GM19468 (cell line): ENCODE data around the gene KCNG2.

Experiments used
- ATAC-seq: cut with Tn5 transposase; IDR thresholded peaks from one replicate; pipeline ENCODE4 v1.9.1; 2021; ENCODE audit warnings: mild to moderate bottlenecking, moderate library complexity, moderate number of reproducible peaks; ENCODE audit not compliant: unreplicated experiment; ENCODE audit errors: extremely low read depth

Gene KCNG2

DNA sequence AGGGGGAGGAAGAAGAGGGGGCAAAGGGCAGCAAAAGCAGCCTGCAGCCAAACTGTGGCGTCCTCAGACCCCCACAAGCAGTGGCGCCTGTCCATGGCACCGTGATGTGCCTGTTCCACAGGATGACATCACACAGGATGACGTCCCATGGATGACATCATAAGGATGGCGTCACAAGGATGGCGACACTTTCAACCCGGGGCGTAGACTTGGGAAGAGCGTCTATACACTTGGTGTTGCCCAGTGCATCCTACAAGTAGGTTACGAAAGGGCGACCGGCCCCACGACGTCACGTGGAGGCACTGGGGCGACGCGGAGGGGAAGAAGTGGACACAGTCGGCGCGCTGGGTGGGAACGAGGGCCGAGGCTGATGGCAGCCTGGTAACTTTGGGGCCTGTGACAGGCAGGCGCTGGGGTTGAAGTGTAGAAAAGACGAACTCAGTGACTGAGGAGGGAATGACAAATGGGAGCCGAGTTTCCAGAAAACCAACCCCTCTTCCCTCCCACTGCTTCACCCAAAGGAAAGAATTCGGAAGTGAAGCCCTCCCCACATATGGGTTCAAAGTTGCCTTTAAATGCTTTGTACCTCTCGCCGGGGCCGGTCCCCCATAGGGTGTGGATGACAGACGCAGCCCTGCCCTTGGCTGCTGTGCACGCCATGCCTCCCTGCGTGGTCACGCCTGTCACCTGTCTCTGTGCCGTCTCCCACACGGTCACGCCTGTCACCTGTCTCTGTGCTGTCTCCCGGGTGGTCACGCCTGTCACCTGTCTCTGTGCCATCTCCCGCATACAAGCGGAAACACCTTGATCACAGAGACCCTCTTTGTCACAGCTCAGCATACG is 13.4 kb upstream of the KCNG2 start:
- no peak for ATAC-seq

DNA sequence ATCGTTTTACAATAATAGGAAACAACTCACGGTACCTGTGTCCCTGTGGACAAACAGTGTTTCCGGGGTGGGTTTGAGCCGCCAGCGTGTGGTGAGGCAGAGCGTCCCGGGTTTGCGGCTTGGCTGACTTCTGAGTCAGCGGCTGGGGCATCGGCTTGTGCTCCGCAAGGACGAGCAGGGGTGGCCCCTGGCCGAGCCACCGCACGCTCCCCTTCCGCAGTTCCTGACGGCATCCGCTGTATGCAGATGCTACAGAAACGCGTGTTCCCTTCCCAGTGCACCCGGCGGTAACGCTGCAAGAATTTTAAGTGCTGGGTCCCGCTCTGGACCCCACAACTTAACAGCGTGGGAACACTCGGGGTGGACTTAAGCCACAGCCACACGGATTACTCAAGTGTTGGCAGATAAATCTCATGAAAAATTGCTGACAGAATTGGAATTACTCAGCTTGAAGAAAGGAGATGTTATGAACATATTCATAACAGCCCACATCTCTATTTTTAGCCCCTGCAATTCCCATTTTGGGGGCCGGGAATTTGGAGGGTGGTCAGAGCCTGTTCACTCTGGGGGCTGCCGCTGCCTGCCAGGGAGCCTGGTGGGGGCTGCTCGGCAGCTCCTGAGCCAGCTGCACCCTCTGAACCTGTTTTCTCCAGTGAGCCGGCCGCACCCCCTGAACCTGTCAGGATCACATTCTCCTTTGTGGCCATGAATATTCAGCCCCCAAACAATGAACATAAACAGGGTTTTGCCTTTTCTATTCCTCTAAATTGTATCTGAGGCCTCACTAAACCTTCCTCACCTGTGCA is 12.6 kb upstream of the KCNG2 start:
- no peak for ATAC-seq

DNA sequence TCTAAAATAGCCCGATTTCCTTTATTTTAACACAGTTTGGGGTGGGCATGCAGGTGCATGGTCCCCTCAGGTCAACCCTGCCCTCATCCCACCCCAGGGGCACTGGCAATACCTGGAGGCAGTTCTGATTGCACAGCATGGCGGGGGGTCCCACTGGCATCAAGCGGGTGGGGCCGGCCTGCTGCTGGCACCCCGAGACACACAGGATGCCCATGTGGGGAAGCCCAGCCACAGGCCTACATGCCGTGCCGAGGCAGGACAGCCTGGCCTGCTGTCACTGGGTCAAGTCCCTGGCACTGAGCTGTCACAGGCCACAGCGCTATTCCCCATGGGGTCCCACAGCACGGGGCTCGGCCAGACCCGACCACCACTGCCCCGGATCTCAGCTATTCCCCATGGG is 11.9 kb upstream of the KCNG2 start:
- no peak for ATAC-seq

DNA sequence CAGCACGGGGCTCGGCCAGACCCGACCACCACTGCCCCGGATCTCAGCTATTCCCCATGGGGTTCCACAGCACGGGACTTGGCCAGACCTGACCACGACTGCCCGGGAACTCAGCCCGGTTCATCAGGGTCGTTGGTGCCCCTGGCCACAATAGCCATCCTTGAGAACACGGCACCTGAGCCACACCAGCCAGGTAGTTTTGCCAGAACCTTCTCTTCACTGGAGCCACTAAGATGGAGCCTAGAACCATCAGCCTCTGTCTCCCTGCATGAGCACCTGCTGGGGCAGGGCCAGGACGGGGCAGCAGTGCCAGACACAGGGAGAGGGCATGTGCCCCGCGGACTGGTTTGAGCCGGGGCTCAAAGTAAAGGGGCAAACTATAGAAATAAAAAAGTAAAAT is 11.4 kb upstream of the KCNG2 start:
- no peak for ATAC-seq

DNA sequence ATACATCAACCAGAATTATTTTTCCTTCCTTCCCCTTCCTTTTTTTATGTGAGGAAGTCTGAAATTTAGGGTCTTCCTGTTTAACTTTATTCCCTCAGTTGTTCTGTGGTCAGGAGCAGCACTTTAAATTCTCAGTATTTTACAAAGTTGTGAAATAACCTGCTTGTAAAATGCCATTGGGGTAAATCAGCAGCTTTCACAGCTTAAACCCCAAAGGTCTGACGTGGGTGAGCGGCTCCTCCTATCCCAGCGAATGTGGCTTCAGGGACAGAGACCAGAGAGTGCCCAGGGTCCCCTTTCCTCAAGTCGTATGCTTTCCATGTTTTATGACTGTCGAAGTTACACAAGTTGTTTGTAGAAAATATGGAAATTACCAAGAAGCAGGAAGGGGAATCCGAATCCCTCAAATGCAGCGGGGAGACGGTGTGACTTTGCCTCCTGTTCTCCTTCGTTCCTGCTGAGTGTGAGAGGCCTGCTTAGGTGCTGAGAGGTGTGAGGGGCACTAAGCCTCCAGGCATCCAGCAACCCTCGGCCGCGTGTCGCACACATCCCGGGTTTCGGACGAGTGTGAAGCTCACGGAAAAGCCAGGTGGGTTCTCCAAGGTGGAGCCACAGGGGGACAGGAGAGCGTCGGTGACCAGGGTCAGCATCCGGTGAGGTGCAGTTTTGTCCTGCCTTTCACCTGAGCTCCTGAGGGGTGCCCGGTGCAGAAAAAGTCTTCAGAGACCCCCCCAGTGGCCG is 10.8 kb upstream of the KCNG2 start:
- no peak for ATAC-seq

DNA sequence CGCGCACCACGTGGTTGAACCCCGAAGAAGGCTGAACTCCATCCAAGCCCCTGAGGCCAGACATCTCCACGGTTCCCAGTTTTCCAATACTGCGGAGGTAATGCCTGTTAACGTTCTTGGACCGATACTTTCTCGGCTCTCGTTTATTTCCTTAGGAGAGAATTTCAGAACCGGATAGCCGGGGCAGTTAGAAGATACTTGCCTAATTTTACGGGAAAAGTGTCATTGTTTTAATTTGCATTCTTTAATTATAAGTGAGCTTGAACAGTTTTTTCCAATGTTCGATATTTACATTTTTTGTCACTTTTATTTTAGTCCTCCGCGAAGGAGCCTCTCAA is 10.2 kb upstream of the KCNG2 start:
- ATAC-seq = no peak

DNA sequence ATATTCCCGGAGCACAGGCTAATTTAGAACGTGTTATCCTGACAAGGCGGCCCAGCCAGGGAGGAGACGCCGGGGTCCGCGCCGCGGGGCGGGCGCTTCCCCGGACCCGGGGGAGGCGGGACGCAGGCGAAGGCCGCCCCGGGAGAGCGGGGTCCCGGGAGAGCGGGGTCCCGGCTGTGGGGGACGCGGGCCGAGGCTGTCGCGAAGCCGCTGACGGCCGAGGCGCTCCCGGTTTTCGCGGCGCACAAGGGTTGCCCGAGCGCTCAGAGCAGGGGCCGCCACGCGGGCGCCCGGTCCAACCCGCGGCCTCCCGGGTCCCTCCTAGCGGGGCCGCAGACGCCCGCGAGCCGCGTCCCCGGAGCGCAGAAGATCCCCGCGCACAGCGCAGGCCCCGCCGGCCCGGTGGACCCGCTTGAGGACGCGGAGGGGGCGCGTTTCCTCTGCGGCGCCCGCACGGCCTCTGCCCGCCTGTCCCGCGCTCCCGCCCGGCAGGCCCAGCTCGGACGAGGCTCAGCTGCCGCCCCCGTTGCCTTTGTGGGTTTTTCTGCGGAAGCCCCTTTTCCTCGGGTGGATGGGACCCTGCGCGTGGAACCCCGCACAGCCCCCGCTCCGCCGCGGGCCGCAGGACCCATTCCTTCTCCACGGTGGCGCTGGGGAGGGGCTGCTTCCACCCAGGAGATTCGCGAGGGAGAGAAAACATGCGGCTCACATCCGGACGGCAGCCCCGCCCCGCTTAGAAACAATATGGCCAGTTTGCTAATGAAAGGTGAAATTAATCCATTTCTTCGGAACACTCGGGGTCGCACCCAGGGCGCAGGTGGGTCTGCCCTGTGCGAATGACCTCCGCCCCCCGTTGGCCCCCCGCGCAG is 9.6 kb upstream of the KCNG2 start:
- ATAC-seq = no peak

DNA sequence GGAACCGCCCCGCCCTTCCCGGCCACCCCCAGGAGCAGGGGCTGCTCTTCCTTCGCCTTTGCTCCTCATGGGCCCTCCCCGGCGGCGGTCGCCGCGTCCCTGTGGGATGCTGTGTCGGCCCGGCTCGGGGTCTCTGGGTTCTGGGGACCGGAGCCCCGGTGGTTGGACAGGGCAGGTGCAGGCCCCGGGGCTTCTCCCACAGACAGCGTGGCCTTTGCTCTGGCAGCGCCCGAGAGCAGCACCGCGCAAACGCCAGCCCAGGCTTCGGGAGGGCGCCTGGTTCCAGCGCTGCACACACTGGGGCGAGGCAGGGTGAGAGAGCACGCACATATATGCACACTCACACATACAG is 9.0 kb upstream of the KCNG2 start:
- ATAC-seq = no peak

DNA sequence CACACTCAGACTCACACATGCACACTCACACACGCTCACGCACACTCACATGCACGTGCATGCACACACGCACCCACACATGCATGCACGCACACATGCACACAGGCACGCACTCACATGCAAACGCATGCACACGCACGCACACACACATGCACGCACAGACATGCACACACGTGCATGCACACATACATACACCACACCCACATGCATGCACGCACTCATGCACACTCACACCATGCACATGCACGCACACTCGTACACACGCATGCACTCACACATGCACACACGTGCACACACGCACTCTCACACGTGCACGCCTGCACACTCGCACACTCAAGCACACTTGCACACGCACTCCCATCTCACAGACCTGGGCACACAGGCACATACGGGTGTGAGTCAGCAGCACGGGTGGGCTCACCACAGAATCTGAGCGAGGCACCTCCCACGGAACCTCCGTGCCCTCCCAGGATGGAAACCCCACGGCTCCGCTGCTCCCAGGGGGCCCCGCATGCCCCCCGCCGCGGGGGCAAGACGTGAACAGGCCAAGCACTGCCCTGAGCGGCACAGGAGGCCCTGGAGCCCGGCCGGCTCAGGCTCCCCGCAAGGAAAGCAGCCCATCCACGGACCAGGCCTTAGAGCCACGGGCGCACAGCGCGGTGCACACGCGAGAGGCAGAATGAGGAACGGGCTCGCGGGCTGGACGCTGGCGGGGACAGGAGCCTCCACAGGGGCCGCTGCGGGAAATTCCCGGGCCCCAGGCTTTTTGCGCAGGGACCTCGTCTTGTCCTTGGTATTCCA is 8.4 kb upstream of the KCNG2 start:
- no peak for ATAC-seq

DNA sequence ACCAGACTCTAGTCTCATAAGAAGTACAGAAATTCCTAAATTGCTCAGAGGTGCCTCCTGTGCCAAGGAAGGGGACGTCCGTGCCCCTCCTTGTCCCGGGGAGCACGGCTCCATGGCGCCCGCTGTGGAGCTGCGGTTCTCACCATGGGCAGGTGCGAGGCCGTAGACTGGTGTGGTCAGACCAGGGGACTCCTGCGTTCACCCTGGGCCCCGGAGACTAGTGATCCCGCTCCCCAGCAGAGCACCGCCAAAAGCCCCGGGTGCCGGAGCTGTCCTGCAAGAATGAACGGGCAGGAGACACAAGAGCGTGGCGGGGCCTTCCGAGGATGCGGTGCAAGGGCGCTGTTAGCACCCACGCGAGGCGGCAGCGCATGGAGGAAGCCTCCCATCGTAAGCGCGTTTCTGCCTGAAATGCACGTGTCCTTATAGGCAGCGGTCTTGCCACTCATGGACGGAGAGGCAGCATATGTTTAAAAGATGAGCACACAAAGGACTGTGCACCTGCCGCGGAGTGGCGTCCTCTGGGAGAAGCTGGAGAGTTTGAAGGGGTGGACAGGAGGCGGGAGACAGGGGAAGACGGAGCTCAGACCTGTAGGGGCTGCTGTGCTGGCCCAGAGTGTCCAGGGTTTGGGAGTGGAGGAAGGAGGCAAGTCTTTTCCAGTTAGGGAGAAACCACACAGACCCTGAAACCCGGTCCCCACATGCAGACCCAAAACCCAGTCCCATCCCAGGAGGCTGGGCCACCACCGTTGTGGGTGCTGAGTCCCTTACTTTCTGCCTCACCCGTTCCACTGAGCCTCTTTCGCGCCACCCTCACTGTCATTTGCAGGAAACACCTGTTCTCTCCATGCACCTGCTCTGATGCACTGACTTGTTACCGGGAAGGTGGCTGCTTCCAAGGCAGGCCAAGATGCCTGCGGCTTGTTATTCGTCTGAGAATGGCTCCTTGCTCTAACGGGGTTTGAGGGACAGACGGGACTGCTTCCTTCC is 7.5 kb upstream of the KCNG2 start:
- ATAC-seq = no peak

DNA sequence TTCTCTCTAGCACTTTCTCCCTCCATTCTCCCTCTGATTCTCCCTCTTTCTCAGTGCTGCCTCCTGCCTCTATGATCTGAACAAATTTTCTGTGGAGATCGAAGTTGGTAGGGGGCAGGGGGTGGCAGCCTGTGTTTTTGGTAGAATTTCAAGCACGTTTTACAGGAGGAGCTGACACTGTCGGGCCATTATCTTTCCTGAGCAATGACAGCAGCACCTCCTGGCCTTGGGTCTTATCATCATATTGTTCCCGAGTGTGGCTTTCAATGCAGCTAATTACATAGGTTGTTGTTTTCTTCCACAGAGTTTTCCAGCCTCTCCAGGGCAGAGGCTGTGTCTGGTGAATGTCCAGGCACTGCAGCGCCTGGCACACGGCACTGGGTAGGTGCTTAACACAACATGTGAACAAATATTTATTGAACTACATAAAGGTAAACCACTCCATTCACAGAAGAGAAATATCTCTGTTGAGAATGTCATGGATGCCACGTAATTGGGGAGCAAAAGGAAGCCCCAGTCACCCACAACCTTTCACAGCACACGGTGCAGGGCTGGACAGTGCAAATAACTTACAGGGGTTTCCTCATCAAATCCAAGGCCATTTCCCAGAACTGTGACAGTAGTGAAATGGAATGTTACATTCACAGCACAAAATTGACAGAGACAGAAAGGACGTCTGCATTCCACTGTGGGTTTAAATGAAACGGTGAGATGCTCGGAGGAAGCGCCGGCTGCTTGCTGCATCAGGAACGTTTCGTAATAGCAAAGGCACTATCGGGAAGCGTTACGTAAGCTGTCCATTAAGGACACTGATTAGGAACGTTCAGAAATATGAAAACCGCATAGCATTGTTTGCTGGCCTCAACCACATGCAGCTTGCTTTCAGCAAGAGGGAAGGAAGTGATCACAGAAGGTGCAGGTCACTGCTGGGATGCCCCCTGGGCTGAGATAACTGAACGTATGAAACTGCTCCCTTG is 6.5 kb upstream of the KCNG2 start:
- no peak for ATAC-seq

DNA sequence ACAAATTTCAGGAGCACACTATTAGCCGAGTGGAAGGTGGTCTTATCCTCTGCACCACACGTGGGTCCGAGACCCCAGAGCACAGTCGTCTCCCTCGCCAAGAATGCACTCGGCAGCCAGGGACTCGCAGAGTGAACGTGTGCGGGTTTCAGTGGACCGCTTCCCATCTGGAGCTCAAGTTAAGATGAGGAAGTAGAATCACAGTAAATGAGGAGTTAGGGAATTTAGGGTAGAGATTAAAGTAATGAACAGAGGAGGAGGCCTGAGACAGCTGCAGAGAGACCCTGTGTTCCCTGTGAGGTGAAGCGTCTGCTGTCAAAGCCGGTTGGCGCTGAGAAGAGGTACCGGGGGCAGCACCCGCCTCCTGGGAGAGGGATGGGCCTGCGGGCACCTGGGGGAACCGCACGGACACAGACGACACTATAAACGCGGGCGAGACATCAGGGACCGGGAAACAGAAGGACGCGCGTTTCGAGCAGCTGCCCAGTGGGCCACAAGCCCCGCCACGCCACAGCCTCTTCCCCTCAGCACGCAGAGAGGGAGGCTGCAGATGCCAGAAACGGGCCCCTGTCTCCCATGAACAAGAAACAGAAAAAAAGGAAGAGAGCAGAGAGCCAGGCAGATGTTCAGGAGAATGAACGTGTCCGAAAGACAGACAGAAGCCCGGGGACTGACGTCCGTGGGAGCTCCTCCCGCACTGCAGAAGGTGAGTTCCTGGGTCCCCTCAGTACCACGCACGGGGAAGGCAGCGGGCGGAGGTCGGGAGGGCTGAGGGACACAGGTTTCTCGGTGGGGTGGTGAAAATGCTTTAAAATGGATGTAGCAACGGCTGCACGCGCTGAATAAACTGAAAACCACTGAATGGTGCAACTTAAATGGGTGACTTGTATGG is 5.4 kb upstream of the KCNG2 start:
- no peak for ATAC-seq

DNA sequence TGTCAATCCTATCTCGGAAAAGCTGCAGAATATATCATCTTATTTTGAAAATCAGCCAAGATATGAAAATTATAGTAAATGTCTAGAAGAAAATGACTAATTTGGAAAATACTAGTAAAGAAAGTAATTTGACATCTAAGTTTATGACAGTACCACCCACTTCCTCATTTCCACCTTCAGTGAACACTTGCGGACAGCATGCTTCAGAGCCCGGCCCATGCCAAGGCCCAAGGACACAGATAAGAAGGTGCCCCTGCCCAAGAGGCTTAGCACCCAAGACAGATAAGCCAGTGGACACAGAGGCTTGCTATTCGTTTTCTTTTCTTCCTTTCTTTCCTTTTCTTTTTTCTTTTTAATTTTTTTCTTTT is 4.8 kb upstream of the KCNG2 start:
- no peak for ATAC-seq

DNA sequence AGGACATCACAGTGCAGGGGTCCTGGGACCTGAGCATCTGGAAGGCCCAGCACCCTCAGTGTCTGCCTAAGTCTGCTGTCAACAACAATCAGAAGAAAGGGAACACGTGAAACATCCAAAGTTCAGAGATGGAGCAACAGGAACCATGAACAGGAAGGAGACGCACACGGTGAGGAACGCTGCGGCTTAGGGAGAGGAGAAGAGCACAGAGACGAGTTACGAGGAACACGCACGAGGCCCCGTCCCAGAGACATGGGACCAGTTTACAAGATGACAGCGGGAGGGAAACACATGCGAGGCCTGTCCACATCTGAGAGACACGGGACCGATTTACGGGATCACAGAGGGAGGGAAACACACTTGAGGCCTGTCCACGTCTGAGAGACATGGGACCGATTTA is 2.9 kb upstream of the KCNG2 start:
- no peak for ATAC-seq

DNA sequence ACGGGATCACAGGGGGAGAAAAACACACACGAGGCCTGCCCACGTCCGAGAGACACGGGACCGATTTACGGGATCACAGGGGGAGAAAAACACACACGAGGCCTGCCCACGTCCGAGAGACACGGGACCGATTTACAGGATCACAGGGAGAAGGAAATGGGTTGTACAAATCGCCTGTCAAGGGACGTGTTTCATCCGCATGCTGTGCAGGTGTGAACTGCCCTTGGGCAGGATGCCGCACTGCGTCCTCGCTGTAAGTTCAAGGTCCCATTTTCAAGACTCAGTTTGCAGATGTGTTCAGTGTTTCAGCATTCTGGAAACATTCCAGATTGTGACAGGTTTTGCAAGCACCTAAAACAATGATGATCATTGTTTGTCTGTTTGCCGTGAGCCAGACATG is 2.3 kb upstream of the KCNG2 start:
- no peak for ATAC-seq

DNA sequence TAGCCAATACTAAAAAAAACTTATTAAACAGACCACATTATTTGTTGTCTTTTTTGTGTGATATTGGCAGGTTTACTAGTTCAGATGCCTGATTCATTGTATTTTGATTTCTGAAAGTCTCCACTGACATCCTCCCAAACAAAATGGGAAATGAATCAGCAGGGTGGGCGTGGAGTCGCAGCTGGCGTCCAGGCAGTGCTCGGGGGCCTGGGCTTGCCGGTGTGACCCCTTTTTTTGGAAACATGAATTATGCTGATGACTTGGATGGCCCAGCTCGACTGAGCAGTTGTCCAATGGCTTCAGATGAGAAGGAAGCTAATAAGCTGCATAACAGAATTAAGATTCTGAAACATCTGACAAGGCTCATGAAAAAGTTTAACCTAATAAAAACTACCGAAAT is 1.7 kb upstream of the KCNG2 start:
- no peak for ATAC-seq
